ENCODE data around the gene INPP5E.
A peak's percentile ranks its signal among the peaks of the same experiment; 100 is the strongest.

INPP5E gene

DNA sequence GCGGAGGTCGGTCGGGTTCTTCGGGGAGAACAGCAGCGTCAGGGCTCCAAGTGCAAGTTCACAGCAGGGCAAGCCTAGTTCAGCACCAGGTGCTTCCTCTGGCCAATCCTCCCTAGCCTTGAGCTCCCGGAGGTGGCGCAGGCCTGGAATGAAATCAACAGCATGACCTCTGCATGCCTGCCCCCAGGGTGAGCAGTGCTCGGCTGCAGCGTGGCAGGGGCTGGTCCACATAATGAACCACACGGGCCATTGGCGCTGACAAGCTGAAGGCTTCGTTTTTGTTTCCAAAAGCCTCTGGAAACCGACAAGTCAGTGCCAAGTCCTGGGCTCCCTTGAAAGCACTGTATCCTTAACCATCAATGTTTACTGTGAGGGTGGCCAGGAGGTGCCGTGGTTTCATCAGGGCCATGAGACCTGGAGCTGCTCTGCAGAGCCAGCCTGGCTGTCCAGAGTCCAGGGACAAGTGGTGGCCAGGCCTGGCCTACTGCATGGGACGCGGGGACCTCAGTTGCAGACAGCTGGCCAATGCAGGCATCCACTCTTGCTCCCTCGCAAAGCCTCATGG lies 2.1 kb upstream of the INPP5E start:
- Histone ChIP-seq H2BK120ac (ENCODE audit: low read depth, low read length) (no peak overlapping the region), H4K91ac (ENCODE audit: low read depth, low read length, poor library complexity) (no peak overlapping the region), H4K8ac (ENCODE audit: low read depth, low read length) (no peak overlapping the region), H3K4me2 (ENCODE audit: insufficient read depth, low read length, poor library complexity, severe bottlenecking) (no peak overlapping the region), H3K4me1 (ENCODE audit: control insufficient read depth in 2 of 2, insufficient read depth in 1 of 2, low read depth in 1 of 2, low read length in 2 of 2) (peaks cover 8 to 17% of the 10 kb centered on the region in 2 donors), H3K27me3 (ENCODE audit: control insufficient read depth in 3 of 3, insufficient read depth in 3 of 3, low read depth in 1 of 3, low read length in 3 of 3) (no peaks in the 10 kb centered on the region), H3K27ac (replicated peaks; ENCODE audit: low read length) (no peak overlapping the region), H3K23ac (ENCODE audit: low read depth, low read length, poor library complexity) (no peak overlapping the region), H3K4ac (ENCODE audit: low read length) (no peak overlapping the region), H2AFZ (ENCODE audit: low read length) (no peak overlapping the region), H2BK12ac (ENCODE audit: low read length) (no peak overlapping the region), H2AK5ac (ENCODE audit: low read depth, low read length) (no peak overlapping the region), H3K4me3 (ENCODE audit: low read length in 2 of 2) (no peak overlapping the region), H3K14ac (ENCODE audit: low read length) (no peak overlapping the region), H3K36me3 (replicated peaks in 1 of 2; ENCODE audit: control insufficient read depth in 2 of 2, insufficient read depth in 2 of 2, low read length in 2 of 2) (peaks cover 44 to 82% of the 10 kb centered on the region in 2 donors), H2BK5ac (ENCODE audit: low read length) (no peak overlapping the region), H3K9me3 (replicated peaks in 1 of 2; ENCODE audit: control insufficient read depth in 2 of 2, insufficient read depth in 1 of 2, low read depth in 1 of 2, low read length in 2 of 2) (no peaks in the 10 kb centered on the region), H3K18ac (ENCODE audit: low read length) (no peak overlapping the region), H3K79me1 (ENCODE audit: low read depth, low read length) (peaks cover 17% of the 10 kb centered on the region), H3K9ac (ENCODE audit: low read depth, low read length, poor library complexity) (no peak overlapping the region), H2BK15ac (ENCODE audit: low read length) (no peak overlapping the region)
- DNase-seq (ENCODE audit: low spot score) = no peak
- WGBS, 2 donors (ENCODE audit: extremely low coverage in 2 of 2, insufficient read length in 2 of 2, insufficient replicate concordance in 1 of 2) = no CpG with 5 or more reads among the region's 17 CpGs

DNA sequence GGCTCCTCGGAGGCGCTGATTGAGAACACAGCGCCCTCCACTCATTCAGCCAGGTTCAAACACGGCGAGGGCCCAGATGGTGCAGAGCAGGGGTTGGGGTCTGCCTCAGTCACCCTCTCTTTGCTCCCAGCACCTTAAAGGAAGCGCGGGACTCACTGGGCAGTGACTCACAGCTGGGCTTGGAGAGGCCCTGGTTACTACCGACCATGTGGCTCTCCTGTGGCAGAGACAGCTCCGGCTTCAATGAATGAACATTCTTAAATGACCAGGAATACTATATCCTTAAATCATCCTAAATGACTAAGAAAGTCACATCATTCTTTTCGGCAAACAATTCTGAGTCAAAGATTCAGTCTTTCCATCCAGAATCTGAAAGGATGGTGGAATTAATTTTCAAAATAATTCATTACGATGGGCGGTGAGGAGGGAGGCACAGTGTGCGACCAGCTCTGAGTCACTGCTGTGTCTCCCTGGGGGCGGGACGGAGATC lies 1.6 kb upstream of the INPP5E start:
- Histone ChIP-seq H3K18ac (ENCODE audit: low read length) (no peak overlapping the region), H2BK5ac (ENCODE audit: low read length) (no peak overlapping the region), H3K4ac (ENCODE audit: low read length) (no peak overlapping the region), H4K91ac (ENCODE audit: low read depth, low read length, poor library complexity) (no peak overlapping the region), H2AK5ac (ENCODE audit: low read depth, low read length) (no peak overlapping the region), H3K4me1 (ENCODE audit: control insufficient read depth in 2 of 2, insufficient read depth in 1 of 2, low read depth in 1 of 2, low read length in 2 of 2) (peaks cover 8 to 17% of the 10 kb centered on the region in 2 donors), H4K8ac (ENCODE audit: low read depth, low read length) (no peak overlapping the region), H3K36me3 (replicated peaks in 1 of 2; ENCODE audit: control insufficient read depth in 2 of 2, insufficient read depth in 2 of 2, low read length in 2 of 2) (peaks cover 41 to 82% of the 10 kb centered on the region in 2 donors), H2BK12ac (ENCODE audit: low read length) (no peak overlapping the region), H2BK120ac (ENCODE audit: low read depth, low read length) (no peak overlapping the region), H3K9me3 (replicated peaks in 1 of 2; ENCODE audit: control insufficient read depth in 2 of 2, insufficient read depth in 1 of 2, low read depth in 1 of 2, low read length in 2 of 2) (no peaks in the 10 kb centered on the region), H3K23ac (ENCODE audit: low read depth, low read length, poor library complexity) (no peak overlapping the region), H3K14ac (ENCODE audit: low read length) (no peak overlapping the region), H3K4me3 (ENCODE audit: low read length in 2 of 2) (no peak overlapping the region), H3K27me3 (ENCODE audit: control insufficient read depth in 3 of 3, insufficient read depth in 3 of 3, low read depth in 1 of 3, low read length in 3 of 3) (no peaks in the 10 kb centered on the region), H3K4me2 (ENCODE audit: insufficient read depth, low read length, poor library complexity, severe bottlenecking) (no peak overlapping the region), H3K9ac (ENCODE audit: low read depth, low read length, poor library complexity) (no peak overlapping the region), H2AFZ (ENCODE audit: low read length) (no peak overlapping the region), H3K27ac (replicated peaks; ENCODE audit: low read length) (no peak overlapping the region), H3K79me1 (ENCODE audit: low read depth, low read length) (peaks cover 18% of the 10 kb centered on the region), H2BK15ac (ENCODE audit: low read length) (no peak overlapping the region)
- DNase-seq (ENCODE audit: low spot score) = no peak
- no CpG with 5 or more reads among the region's 15 CpGs for WGBS, 2 donors (ENCODE audit: extremely low coverage in 2 of 2, insufficient read length in 2 of 2, insufficient replicate concordance in 1 of 2)

DNA sequence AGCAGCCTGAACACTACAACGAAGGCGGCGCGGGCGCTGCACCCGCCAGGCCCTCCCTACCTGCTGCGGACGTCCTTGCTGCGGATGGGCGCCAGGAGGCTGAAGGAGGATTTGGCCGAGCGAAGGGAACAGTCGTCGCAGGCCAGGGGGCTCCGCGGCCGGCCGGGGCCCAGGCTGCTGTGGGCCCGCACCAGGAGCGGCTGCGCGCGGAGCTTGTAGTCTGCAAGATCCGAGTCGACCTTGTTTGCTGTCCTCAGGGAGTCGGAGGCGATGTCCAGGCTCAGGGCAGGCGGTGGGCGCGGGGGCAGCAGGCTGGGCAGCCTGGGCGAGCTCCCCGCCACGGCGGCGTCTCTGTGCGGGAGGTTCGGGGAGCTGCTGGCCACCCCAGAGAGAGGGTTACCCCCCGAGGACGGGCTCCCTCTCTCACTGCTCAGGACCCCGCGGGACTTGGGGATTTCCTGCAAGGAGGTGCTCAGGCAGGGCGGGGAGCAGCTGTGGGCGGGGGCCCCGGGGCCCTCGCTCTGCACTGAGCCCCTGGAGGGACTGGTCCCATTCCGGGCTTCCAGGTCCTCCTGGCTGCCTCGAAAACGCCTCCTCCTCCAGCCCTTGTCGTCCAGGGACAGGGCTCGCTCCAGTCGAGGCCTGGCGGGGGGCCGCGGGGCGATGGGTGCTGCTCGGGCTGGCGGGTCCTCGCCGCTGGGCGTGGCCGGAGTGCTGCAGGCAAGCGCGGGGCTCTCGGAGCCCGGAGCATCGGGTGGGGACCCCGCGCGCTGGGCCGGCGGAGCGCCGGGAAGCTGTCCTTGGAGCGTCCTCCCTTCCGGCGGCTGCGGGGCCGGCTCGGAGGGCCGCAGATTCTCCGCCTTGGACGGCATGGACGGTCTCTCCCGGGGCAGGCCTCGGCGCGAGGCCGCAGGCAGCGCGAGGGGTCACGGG lies 831 bp downstream of the INPP5E start:
- peak; percentile 17 for DNase-seq (ENCODE audit: low spot score)
- peak overlapping the region; percentile 73 for H3K23ac ChIP-seq (ENCODE audit: low read depth, low read length, poor library complexity)
- peaks cover 8 to 17% of the 10 kb centered on the region in 2 donors for H3K4me1 ChIP-seq (ENCODE audit: control insufficient read depth in 2 of 2, insufficient read depth in 1 of 2, low read depth in 1 of 2, low read length in 2 of 2)
- H2AK5ac ChIP-seq (ENCODE audit: low read depth, low read length) = peak overlapping the region; percentile 47
- peak overlapping the region; percentile 95 for H3K4me2 ChIP-seq (ENCODE audit: insufficient read depth, low read length, poor library complexity, severe bottlenecking)
- peak overlapping the region; percentile 90 for H2BK5ac ChIP-seq (ENCODE audit: low read length)
- H3K4me3 ChIP-seq (ENCODE audit: low read length in 2 of 2) = peak overlapping the region; percentile 87 to 96
- H2BK120ac ChIP-seq (ENCODE audit: low read depth, low read length) = no peak overlapping the region
- peaks cover 18% of the 10 kb centered on the region for H3K79me1 ChIP-seq (ENCODE audit: low read depth, low read length)
- H3K36me3 ChIP-seq (replicated peaks in 1 of 2; ENCODE audit: control insufficient read depth in 2 of 2, insufficient read depth in 2 of 2, low read length in 2 of 2) = peaks cover 30 to 76% of the 10 kb centered on the region in 2 donors
- H3K18ac ChIP-seq (ENCODE audit: low read length) = peak overlapping the region; percentile 96
- H3K27me3 ChIP-seq (ENCODE audit: control insufficient read depth in 3 of 3, insufficient read depth in 3 of 3, low read depth in 1 of 3, low read length in 3 of 3) = no peaks in the 10 kb centered on the region
- H3K4ac ChIP-seq (ENCODE audit: low read length) = no peak overlapping the region
- H2AFZ ChIP-seq (ENCODE audit: low read length) = peak overlapping the region; percentile 97
- no peak overlapping the region for H4K91ac ChIP-seq (ENCODE audit: low read depth, low read length, poor library complexity)
- H2BK15ac ChIP-seq (ENCODE audit: low read length) = no peak overlapping the region
- no peak overlapping the region for H3K27ac ChIP-seq (replicated peaks; ENCODE audit: low read length)
- no peak overlapping the region for H4K8ac ChIP-seq (ENCODE audit: low read depth, low read length)
- no CpG with 5 or more reads among the region's 91 CpGs for WGBS, 2 donors (ENCODE audit: extremely low coverage in 2 of 2, insufficient read length in 2 of 2, insufficient replicate concordance in 1 of 2)
- peak overlapping the region; percentile 92 for H3K9ac ChIP-seq (ENCODE audit: low read depth, low read length, poor library complexity)
- no peak overlapping the region for H2BK12ac ChIP-seq (ENCODE audit: low read length)
- H3K14ac ChIP-seq (ENCODE audit: low read length) = peak overlapping the region; percentile 71
- no peaks in the 10 kb centered on the region for H3K9me3 ChIP-seq (replicated peaks in 1 of 2; ENCODE audit: control insufficient read depth in 2 of 2, insufficient read depth in 1 of 2, low read depth in 1 of 2, low read length in 2 of 2)

All from neuronal stem cell (in vitro differentiated cells).